Heart left ventricle (tissue), 16 donors: Measurements from ENCODE around the gene LINC01488. TPM values are rescaled to one million over a fixed set of nuclear protein-coding genes. Genes with fewer than 3 reads are reported as not detected.

Source experiments
- ATAC-seq, 4 donors: fragments of 200-7000 bp; cut with Tn5 transposase; one replicate each; pipeline ENCODE4 v1.9.1; 2020 to 2022; ENCODE audit warnings: moderate library complexity in 4 of 4, mild to moderate bottlenecking in 3 of 4, moderate number of reproducible peaks in 1 of 4
- DNase-seq, 5 donors: peaks; one replicate each; pipeline ENCODE4 v3.0.0-alpha.2; 2020
- H3K27ac ChIP-seq, 12 donors: fragments of 200-600 bp; sonication (generic) in 4 of 12; one replicate each; pipeline versions ENCODE4 v1.5.0 to v1.8.0; 2016 to 2022; ENCODE audit warnings: mild to moderate bottlenecking in 2 of 12
- H3K27me3 ChIP-seq, 9 donors: fragments of 200-600 bp; sonication (generic) in 2 of 9; one replicate each; pipeline versions ENCODE4 v1.5.1 to v1.8.0; 2016 to 2022; ENCODE audit warnings: mild to moderate bottlenecking in 3 of 9
- H3K36me3 ChIP-seq, 9 donors: fragments of 200-600 bp; sonication (generic) in 2 of 9; one replicate each; pipeline versions ENCODE4 v1.5.0 to v1.8.0; 2018 to 2022; ENCODE audit warnings: mild to moderate bottlenecking in 2 of 9
- H3K4me1 ChIP-seq, 12 donors: fragments of 200-600 bp; sonication (generic) in 4 of 12; one replicate each; pipeline versions ENCODE4 v1.5.0 to v1.8.0; 2016 to 2022; ENCODE audit warnings: mild to moderate bottlenecking in 3 of 12
- H3K4me3 ChIP-seq, 12 donors: fragments of 200-600 bp; sonication (generic) in 4 of 12; one replicate each; pipeline versions ENCODE4 v1.5.0 to v1.8.0; 2017 to 2022; ENCODE audit warnings: mild to moderate bottlenecking in 9 of 12, moderate library complexity in 4 of 12
- H3K9me3 ChIP-seq, 12 donors: fragments of 200-600 bp; sonication (generic) in 4 of 12; one replicate each; pipeline versions ENCODE4 v1.5.0 to v1.8.0; 2016 to 2022; ENCODE audit warnings: mild to moderate bottlenecking in 1 of 12
- CTCF ChIP-seq, 12 donors: fragments of 200-600 bp; sonication (generic) in 4 of 12; IDR thresholded peaks; one replicate each; pipeline versions ENCODE4 v1.5.0 to v1.8.0; 2018 to 2022; ENCODE audit warnings: antibody characterized with exemption in 12 of 12, mild to moderate bottlenecking in 5 of 12
- POLR2A ChIP-seq, 2 donors: fragments of 450-650 bp; IDR thresholded peaks; one replicate each; pipeline ENCODE4 v1.6.1; 2017; ENCODE audit warnings: antibody characterized with exemption in 2 of 2, mild to moderate bottlenecking in 2 of 2, moderate library complexity in 2 of 2
- WGBS, 4 donors: extraction: QIAGEN DNeasy Blood & Tissue Kit in 2 of 4; methylation state at CpG; one replicate each; pipeline versions ENCODE4 v1.1.5 to v1.1.7; 2013 to 2018; 5-methylcytosine and 5-hydroxymethylcytosine counted together
- intact Hi-C, 10 donors: fragments of 100-400 bp; cut with DNase I; formaldehyde crosslinking; loops; one replicate each; pipeline versions ENCODE4 v1.11.1 to v1.14.2; 2022
- polyA plus RNA-seq, 2 donors: library from polyadenylated mRNA; stranded (reverse); fragments of 200-250 nt; gene quantifications; one replicate each; pipeline ENCODE4 v1.2.3, GENCODE V29; 2013
- total RNA-seq, 9 donors: library from RNA; depleted of rRNA in 2 of 9; stranded (reverse); fragments of >200 nt in 2 of 9; fragmentation: NEBNext Ultra II Directional in 3 of 9; extraction: Animal tissue kit (Norgen Biotek cat#: 25700) in 3 of 9; gene quantifications; one replicate each; pipeline versions ENCODE4 v1.1.0 to v1.2.4, GENCODE V29; 2016 to 2023
- donor health status: ischemic (EF 13 %, LVEDD 7.1; RV severe dilation, severe dysfunction).
- donor health status: healthy with polysubstance abuse.
- donor health status: DM: no; HTN: yes; CAD: no.
- donor health status: DM: no; HTN: no; CAD: no.
- donor health status: ischemic (EF 25% LVEDD 6.9; RV normal size, moderate dysfunction).
- donor health status: ischemic (EF 25% LVEDD 5.7; RV mildly dilated, moderate dysfunction).
- donor health status: healthy.
- donor health status: DM: yes; HTN: yes; CAD: no.
- donor health status: ischemic (EF 35%, LVEDD 5.7; RV mildly dilated, moderate dysfunction).
- donor health status: nonischemic (EF 11% LVEDD 7.7; RV severe dilation, severe dysfunction).
- donor health status: DM: yes; HTN: yes; CAD: no.
- donor health status: PGD.
- donor health status: ischemic (EF 29% LVEDD 5.4; RV normal size, mild dysfunction).
- donor health status: nonischemic (EF 23%, LVEDD 6.1; RV moderate dilation, normal function).

LINC01488 gene
- total and polyA plus RNA-seq, 11 donors = 0.04 to 0.42 (median 0.14) TPM; not detected in 5

- H3K27me3 ChIP-seq = no peaks in the 10 kb centered on the region
- H3K27ac ChIP-seq = no peak overlapping the region
- TF ChIP-seq POLR2A (IDR thresholded peaks at IDR 0.05) (no peak), CTCF (IDR thresholded peaks at IDR 0.05) (no peak)
- no peak overlapping the region for H3K4me3 ChIP-seq
- no peaks in the 10 kb centered on the region for H3K36me3 ChIP-seq
- DNase-seq (peak in 1 of 5 donors; percentile 2), ATAC-seq (no peak)
- peaks cover 9 to 46% (median 32%) of the 10 kb centered on the region in 12 donors for H3K4me1 ChIP-seq
- H3K9me3 ChIP-seq = no peaks in the 10 kb centered on the region
- intact Hi-C loops = no loop called here
- 75 to 95% (median 92%) methylated on average over 2 of the region's 2 CpGs for WGBS, 4 donors
These were observed 859 bp downstream of the LINC01488 start for GRCh38 chr11:69482322-69482721.

- Histone ChIP-seq H3K27ac (no peak overlapping the region), H3K4me3 (no peak overlapping the region), H3K36me3 (no peaks in the 10 kb centered on the region), H3K4me1 (peaks cover 9 to 46% (median 32%) of the 10 kb centered on the region in 12 donors), H3K9me3 (no peaks in the 10 kb centered on the region), H3K27me3 (no peaks in the 10 kb centered on the region)
- 90 to 98% (median 94%) methylated on average over 3 of the region's 3 CpGs for WGBS, 4 donors
- ATAC-seq (no peak), DNase-seq (peak in 1 of 5 donors; percentile 21)
- intact Hi-C loops = no loop called here
- no peak for TF ChIP-seq POLR2A (IDR thresholded peaks at IDR 0.05)
These were observed 1.7 kb downstream of the LINC01488 start for GRCh38 chr11:69483170-69483569.

GRCh38 chr11:69483691-69484426, 2.4 kb downstream of the LINC01488 start:
- TF ChIP-seq CTCF (IDR thresholded peaks at IDR 0.05) (no peak), POLR2A (IDR thresholded peaks at IDR 0.05) (no peak)
- intact Hi-C loops = no loop called here
- Histone ChIP-seq H3K27me3 (no peaks in the 10 kb centered on the region), H3K27ac (no peak overlapping the region), H3K36me3 (no peaks in the 10 kb centered on the region), H3K9me3 (no peaks in the 10 kb centered on the region), H3K4me3 (no peak overlapping the region), H3K4me1 (peaks cover 9 to 52% (median 37%) of the 10 kb centered on the region in 12 donors)
- peak in 2 of 5 donors; percentile 27 to 59 for DNase-seq
- 73 to 87% (median 84%) methylated on average over 17 to 25 of the region's 25 CpGs for WGBS, 4 donors
- ATAC-seq = no peak

- intact Hi-C loops = no loop called here
- peaks cover 9 to 56% (median 39%) of the 10 kb centered on the region in 12 donors for H3K4me1 ChIP-seq
- ATAC-seq (no peak), DNase-seq (peak in 3 of 5 donors; percentile 7 to 35 (median 21))
- H3K4me3 ChIP-seq = no peak overlapping the region
- H3K9me3 ChIP-seq = no peaks in the 10 kb centered on the region
- 88 to 93% (median 92%) methylated on average over 4 to 13 of the region's 13 CpGs for WGBS, 4 donors
- TF ChIP-seq CTCF (IDR thresholded peaks at IDR 0.05) (no peak), POLR2A (IDR thresholded peaks at IDR 0.05) (no peak)
- no peak overlapping the region for H3K27ac ChIP-seq
- H3K36me3 ChIP-seq = no peaks in the 10 kb centered on the region
- no peaks in the 10 kb centered on the region for H3K27me3 ChIP-seq
These were observed 3.2 kb downstream of the LINC01488 start for GRCh38 chr11:69484427-69485259.
